Thyroid gland (tissue), 4 donors: ENCODE measurements around the gene ZNF8.

ENCODE experiments used
- CTCF ChIP-seq, 6 experiments: fragments of 200-600 bp in 3 of 6; fragments of 450-650 bp in 3 of 6; sonication (generic) in 3 of 6; IDR thresholded peaks; one replicate each; pipeline ENCODE4 v1.5.1; 2016 to 2019; ENCODE audit warnings: antibody characterized with exemption in 6 of 6, mild to moderate bottlenecking in 2 of 6, inconsistent platforms in 1 of 6, moderate library complexity in 1 of 6
- POLR2A ChIP-seq, 2 donors: fragments of 450-650 bp; IDR thresholded peaks; one replicate each; pipeline ENCODE4 v1.6.1; 2017; ENCODE audit warnings: antibody characterized with exemption in 2 of 2, mild to moderate bottlenecking in 2 of 2, moderate library complexity in 1 of 2

- TF ChIP-seq CTCF (IDR thresholded peaks at IDR 0.05) (no peak), POLR2A (IDR thresholded peaks at IDR 0.05) (no peak)
These were observed 70.8 kb downstream of the ZNF8 start for GRCh38 chr19:58349590-58349989.
